Limb (tissue), 2 donors: ENCODE data around the gene TSPAN9.

ENCODE experiments used
- DNase-seq, 2 donors: peaks; one replicate each; pipeline ENCODE4 v3.0.0-alpha.2; 2016; ENCODE audit errors: extremely low spot score in 2 of 2

TSPAN9 gene

GRCh38 chr12:3140284-3140683, 63.1 kb downstream of the TSPAN9 start:
- DNase-seq: no peak

- no peak for DNase-seq
These were observed 64.5 kb downstream of the TSPAN9 start for GRCh38 chr12:3141339-3142321.

- no peak for DNase-seq
These were observed 65.2 kb downstream of the TSPAN9 start for GRCh38 chr12:3142386-3142785.

- DNase-seq: no peak
These were observed 67.3 kb downstream of the TSPAN9 start for GRCh38 chr12:3144495-3144894.

- no peak for DNase-seq
These were observed 67.9 kb downstream of the TSPAN9 start for GRCh38 chr12:3145033-3145432.

- no peak for DNase-seq
These were observed 68.5 kb downstream of the TSPAN9 start for GRCh38 chr12:3145546-3146310.

GRCh38 chr12:3147260-3147659, 70.1 kb downstream of the TSPAN9 start:
- no peak for DNase-seq

GRCh38 chr12:3148366-3149000, 71.3 kb downstream of the TSPAN9 start:
- DNase-seq: peak; percentile 79 to 80

GRCh38 chr12:3149515-3150307, 72.5 kb downstream of the TSPAN9 start:
- no peak for DNase-seq

GRCh38 chr12:3150308-3150670, 73.1 kb downstream of the TSPAN9 start:
- no peak for DNase-seq

- DNase-seq: peak; percentile 69 to 80
These were observed 74.0 kb downstream of the TSPAN9 start for GRCh38 chr12:3150931-3151835.

- DNase-seq: no peak
These were observed 74.9 kb downstream of the TSPAN9 start for GRCh38 chr12:3152011-3152511.

- no peak for DNase-seq
These were observed 75.7 kb downstream of the TSPAN9 start for GRCh38 chr12:3152892-3153291.

- no peak for DNase-seq
These were observed 76.8 kb downstream of the TSPAN9 start for GRCh38 chr12:3154006-3154405.

- no peak for DNase-seq
These were observed 78.7 kb downstream of the TSPAN9 start for GRCh38 chr12:3155702-3156370.

- DNase-seq: no peak
These were observed 80.6 kb downstream of the TSPAN9 start for GRCh38 chr12:3157581-3158323.

- DNase-seq: no peak
These were observed 81.8 kb downstream of the TSPAN9 start for GRCh38 chr12:3158851-3159465.

- no peak for DNase-seq
These were observed 82.9 kb downstream of the TSPAN9 start for GRCh38 chr12:3160081-3160480.
